HEK293T (cell line): ENCODE data around the gene PDZK1.

Experiments
- ARNT ChIP-seq: fragments of 450-650 bp; IDR thresholded peaks from 2 replicates; pipeline ENCODE4 v1.6.1; 2017; ENCODE audit warnings: mild to moderate bottlenecking
- BHLHE40 ChIP-seq: fragments of 450-650 bp; IDR thresholded peaks from 2 replicates; pipeline ENCODE4 v1.6.1; 2016; ENCODE audit warnings: mild to moderate bottlenecking, moderate library complexity, borderline replicate concordance
- FOXA1 ChIP-seq: fragments of 450-650 bp; IDR thresholded peaks from 2 replicates; pipeline ENCODE4 v1.6.1; 2016; ENCODE audit warnings: mild to moderate bottlenecking
- FOXM1 ChIP-seq: fragments of 450-650 bp; IDR thresholded peaks from 2 replicates; pipeline ENCODE4 v1.6.1; 2017; ENCODE audit warnings: mild to moderate bottlenecking, borderline replicate concordance
- LEF1 ChIP-seq: fragments of 450-650 bp; IDR thresholded peaks from 2 replicates; pipeline ENCODE4 v1.6.1; 2017; ENCODE audit warnings: mild to moderate bottlenecking, borderline replicate concordance
- PKNOX1 ChIP-seq: fragments of 450-650 bp; IDR thresholded peaks from 2 replicates; pipeline ENCODE4 v1.6.1; 2016
- SP1 ChIP-seq: fragments of 450-650 bp; IDR thresholded peaks from 2 replicates; pipeline ENCODE4 v1.6.1; 2017
- SUZ12 ChIP-seq: fragments of 450-650 bp; IDR thresholded peaks from 2 replicates; pipeline ENCODE4 v1.6.1; 2016; ENCODE audit warnings: mild to moderate bottlenecking

GRCh38 chr1:145706086-145706664, 993 bp downstream of the PDZK1 start:
- no peak for TF ChIP-seq FOXA1
- no peak for TF ChIP-seq LEF1
- TF ChIP-seq PKNOX1, result no peak
- TF ChIP-seq FOXM1, result no peak
- no peak for TF ChIP-seq BHLHE40
- TF ChIP-seq SUZ12, result no peak
- no peak for TF ChIP-seq SP1
- TF ChIP-seq ARNT, result no peak
